Measurements from ENCODE around the gene RNU1-2. TPM values are rescaled to one million over a fixed set of nuclear protein-coding genes. Genes with fewer than 3 reads are reported as not detected.
"Not testable (repeated sequence)": the region's sequence is repeated elsewhere in the genome, so short reads cannot be mapped to it uniquely, and the experiment has no call there.

RNU1-2 gene
- total RNA-seq, 1 experiment from 2014 or later, result 1,678 TPM

DNA sequence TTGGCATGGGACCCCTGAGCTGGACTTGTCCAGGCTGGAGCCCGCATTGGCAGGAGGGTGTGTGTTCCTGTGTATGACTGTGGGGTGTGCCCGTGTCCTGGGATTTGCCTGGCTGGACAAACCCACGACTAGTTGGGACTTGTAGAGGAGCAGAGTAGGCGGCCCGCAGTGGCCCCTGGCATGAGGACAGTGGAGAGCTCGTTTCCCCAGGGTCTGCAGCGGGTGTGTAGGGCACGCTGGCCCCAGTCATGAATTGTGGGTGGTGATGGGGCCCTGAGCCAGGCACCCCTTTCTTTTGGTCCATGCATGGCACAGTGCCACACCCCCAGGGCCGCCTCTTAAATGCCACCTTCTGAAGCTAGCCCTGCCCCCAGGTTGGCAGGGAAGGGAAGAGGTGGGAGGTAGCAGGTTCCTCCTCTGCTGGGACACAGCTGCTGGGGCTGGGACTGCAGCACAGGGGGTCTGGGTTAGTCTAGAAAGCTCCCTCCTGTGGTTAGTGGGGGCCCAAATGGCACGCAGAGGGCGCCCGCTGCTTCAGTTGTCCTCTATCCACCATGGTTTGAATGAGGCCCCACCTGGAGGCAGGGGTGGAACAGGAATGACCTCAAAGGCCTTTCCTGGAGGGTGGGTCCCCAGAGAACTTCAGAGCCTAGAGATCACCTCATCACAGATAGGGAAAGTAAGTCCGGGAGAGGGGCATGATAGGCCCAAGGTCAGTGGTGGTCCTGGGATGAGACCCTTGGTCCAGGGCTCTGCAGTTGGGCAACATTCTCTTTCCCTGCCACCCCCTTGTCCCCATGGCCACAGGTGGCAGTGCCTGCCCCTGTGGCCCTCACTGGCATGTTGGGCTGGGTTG, 30.1 kb downstream of the RNU1-2 start:
- Mint-ChIP-seq H3K4me3 (ENCODE audit: low read depth, unreplicated experiment) (no peak overlapping the region), H3K4me1 (ENCODE audit: low read depth, unreplicated experiment) (no peaks in the 10 kb centered on the region)
- intact Hi-C loops (cut with micrococcal nuclease; ENCODE audit: unreplicated experiment), result no loop called here

GRCh38 chr1:16926491-16927073, 30.8 kb downstream of the RNU1-2 start:
- Mint-ChIP-seq H3K27ac (ENCODE audit: unreplicated experiment) (no peak overlapping the region), H3K4me3 (ENCODE audit: low read depth, unreplicated experiment) (no peak overlapping the region), H3K9me3 (ENCODE audit: low read depth, unreplicated experiment) (no peaks in the 10 kb centered on the region), H3K4me1 (ENCODE audit: low read depth, unreplicated experiment) (no peaks in the 10 kb centered on the region), H3K27me3 (ENCODE audit: unreplicated experiment) (no peaks in the 10 kb centered on the region), H3K36me3 (ENCODE audit: insufficient read depth, unreplicated experiment) (no peaks in the 10 kb centered on the region)
- no TSS peak for BruUV-seq (replicated peaks)
- TF ChIP-seq, protein P1, sequence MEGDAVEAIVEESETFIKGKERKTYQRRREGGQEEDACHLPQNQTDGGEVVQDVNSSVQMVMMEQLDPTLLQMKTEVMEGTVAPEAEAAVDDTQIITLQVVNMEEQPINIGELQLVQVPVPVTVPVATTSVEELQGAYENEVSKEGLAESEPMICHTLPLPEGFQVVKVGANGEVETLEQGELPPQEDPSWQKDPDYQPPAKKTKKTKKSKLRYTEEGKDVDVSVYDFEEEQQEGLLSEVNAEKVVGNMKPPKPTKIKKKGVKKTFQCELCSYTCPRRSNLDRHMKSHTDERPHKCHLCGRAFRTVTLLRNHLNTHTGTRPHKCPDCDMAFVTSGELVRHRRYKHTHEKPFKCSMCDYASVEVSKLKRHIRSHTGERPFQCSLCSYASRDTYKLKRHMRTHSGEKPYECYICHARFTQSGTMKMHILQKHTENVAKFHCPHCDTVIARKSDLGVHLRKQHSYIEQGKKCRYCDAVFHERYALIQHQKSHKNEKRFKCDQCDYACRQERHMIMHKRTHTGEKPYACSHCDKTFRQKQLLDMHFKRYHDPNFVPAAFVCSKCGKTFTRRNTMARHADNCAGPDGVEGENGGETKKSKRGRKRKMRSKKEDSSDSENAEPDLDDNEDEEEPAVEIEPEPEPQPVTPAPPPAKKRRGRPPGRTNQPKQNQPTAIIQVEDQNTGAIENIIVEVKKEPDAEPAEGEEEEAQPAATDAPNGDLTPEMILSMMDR (IDR thresholded peaks at IDR 0.05; ENCODE audit: unreplicated experiment), result no peak
- DNase-seq, result no peak
- intact Hi-C loops (cut with micrococcal nuclease; ENCODE audit: unreplicated experiment), result no loop called here
- CTCF ChIA-PET, result no interaction called here

More for the DNA sequence above, 30.1 kb downstream of the RNU1-2 start:
- DNase-seq, result no peak
- Mint-ChIP-seq H3K27ac (ENCODE audit: unreplicated experiment) (no peak overlapping the region), H3K36me3 (ENCODE audit: insufficient read depth, unreplicated experiment) (no peaks in the 10 kb centered on the region), H3K27me3 (ENCODE audit: unreplicated experiment) (no peaks in the 10 kb centered on the region), H3K9me3 (ENCODE audit: low read depth, unreplicated experiment) (no peaks in the 10 kb centered on the region)
- no TSS peak for BruUV-seq (replicated peaks)
- TF ChIP-seq, protein P1 (IDR thresholded peaks at IDR 0.05; ENCODE audit: unreplicated experiment), result no peak
- CTCF ChIA-PET, result no interaction called here

GRCh38 chr1:16927256-16927655, 31.5 kb downstream of the RNU1-2 start:
- no peak for DNase-seq
- no peaks in the 10 kb centered on the region for H3K4me1 Mint-ChIP-seq (ENCODE audit: low read depth, unreplicated experiment)
- no peaks in the 10 kb centered on the region for H3K36me3 Mint-ChIP-seq (ENCODE audit: insufficient read depth, unreplicated experiment)
- BruUV-seq (replicated peaks), result no TSS peak
- TF ChIP-seq, protein P1 (IDR thresholded peaks at IDR 0.05; ENCODE audit: unreplicated experiment), result no peak
- H3K27ac Mint-ChIP-seq (ENCODE audit: unreplicated experiment), result no peak overlapping the region
- CTCF ChIA-PET, result no interaction called here
- H3K27me3 Mint-ChIP-seq (ENCODE audit: unreplicated experiment), result no peaks in the 10 kb centered on the region
- intact Hi-C loops (cut with micrococcal nuclease; ENCODE audit: unreplicated experiment), result no loop called here
- H3K9me3 Mint-ChIP-seq (ENCODE audit: low read depth, unreplicated experiment), result no peaks in the 10 kb centered on the region
- no peak overlapping the region for H3K4me3 Mint-ChIP-seq (ENCODE audit: low read depth, unreplicated experiment)

DNA sequence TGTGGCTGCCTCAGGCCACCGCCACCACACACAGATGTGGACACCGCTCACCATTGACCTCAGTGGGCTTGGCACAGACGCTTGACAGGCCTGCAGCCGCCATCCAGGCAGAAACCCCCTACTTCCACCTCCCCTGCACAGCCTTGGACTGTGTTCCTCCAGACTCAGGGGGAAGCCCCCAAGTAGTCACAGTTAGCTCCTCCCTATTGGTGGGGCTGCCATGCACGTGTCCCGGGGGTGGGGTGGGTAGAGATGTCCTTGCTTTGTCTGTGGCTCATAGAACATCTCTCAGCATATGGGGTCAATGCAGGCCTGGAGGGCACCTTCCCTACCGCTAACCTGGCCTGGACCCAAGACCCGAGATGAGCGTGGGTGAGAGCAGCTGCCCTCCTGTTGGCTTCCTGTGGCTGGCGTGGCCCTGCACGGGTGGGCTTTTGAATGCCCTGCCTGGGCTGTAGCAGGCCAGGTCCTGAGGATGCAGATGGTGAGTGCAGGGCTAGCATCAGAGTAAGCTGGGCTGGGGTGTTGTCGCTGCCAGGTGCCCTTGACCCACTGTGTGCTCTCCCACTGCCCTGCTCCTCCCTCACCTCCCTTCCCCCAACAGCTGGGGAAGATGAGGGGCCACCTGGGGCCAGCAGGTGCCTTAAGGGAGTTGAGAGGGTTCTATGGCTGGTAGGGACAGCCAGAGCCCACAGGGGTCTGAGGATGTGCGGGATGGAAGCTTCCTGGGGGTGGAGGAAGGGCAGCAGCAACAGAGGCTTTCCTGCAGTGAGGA, 32.1 kb downstream of the RNU1-2 start:
- Mint-ChIP-seq H3K9me3 (ENCODE audit: low read depth, unreplicated experiment) (no peaks in the 10 kb centered on the region), H3K4me3 (ENCODE audit: low read depth, unreplicated experiment) (no peak overlapping the region), H3K27me3 (ENCODE audit: unreplicated experiment) (no peaks in the 10 kb centered on the region), H3K4me1 (ENCODE audit: low read depth, unreplicated experiment) (no peaks in the 10 kb centered on the region), H3K27ac (ENCODE audit: unreplicated experiment) (no peak overlapping the region), H3K36me3 (ENCODE audit: insufficient read depth, unreplicated experiment) (no peaks in the 10 kb centered on the region)
- intact Hi-C loops (cut with micrococcal nuclease; ENCODE audit: unreplicated experiment), result no loop called here
- CTCF ChIA-PET, result no interaction called here
- no peak for DNase-seq
- BruUV-seq (replicated peaks), result no TSS peak
- TF ChIP-seq, protein P1 (IDR thresholded peaks at IDR 0.05; ENCODE audit: unreplicated experiment), result no peak

GRCh38 chr1:16929146-16930041, 33.6 kb downstream of the RNU1-2 start:
- H3K27me3 Mint-ChIP-seq (ENCODE audit: unreplicated experiment); CTCF ChIA-PET; BruUV-seq (replicated peaks); H3K27ac Mint-ChIP-seq (ENCODE audit: unreplicated experiment); H3K4me3 Mint-ChIP-seq (ENCODE audit: low read depth, unreplicated experiment); H3K36me3 Mint-ChIP-seq (ENCODE audit: insufficient read depth, unreplicated experiment); DNase-seq; H3K4me1 Mint-ChIP-seq (ENCODE audit: low read depth, unreplicated experiment); intact Hi-C loops (cut with micrococcal nuclease; ENCODE audit: unreplicated experiment); H3K9me3 Mint-ChIP-seq (ENCODE audit: low read depth, unreplicated experiment): not testable (repeated sequence)

Measured in Calu3 (cell line).